ENCODE data around the gene NLRP8.
"Not testable (repeated sequence)": the region's sequence is repeated elsewhere in the genome, so short reads cannot be mapped to it uniquely, and the experiment has no call there.

NLRP8 gene

DNA sequence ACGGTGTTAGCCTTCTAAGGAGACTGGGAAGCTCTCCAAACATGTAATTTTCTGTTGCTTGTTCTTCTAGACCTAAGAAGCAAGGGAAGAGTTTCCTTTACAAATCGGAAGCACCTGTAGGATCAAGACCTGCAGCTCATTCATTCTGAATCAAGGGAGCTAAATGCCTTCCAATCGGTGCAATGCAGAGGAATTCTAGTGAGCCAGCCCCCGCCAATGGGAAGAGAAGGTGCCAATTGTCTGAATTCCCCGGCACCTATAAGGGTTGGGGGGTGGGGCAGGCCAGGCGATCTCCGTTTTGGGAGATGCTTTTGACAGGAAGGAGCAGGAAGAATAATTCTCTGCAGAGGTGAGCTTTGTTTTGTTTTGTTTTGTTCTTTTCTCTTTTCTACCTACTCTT is 8.4 kb upstream of the NLRP8 start:
- no peak for ATAC-seq
- no peaks in the 10 kb centered on the region for H3K36me3 Mint-ChIP-seq
- no peak overlapping the region for H3K27ac Mint-ChIP-seq
- H3K4me1 Mint-ChIP-seq, result no peaks in the 10 kb centered on the region
- no peak for DNase-seq (ENCODE audit: low spot score in 2 of 2)
- no peak overlapping the region for H3K4me3 Mint-ChIP-seq
- peaks cover 7% of the 10 kb centered on the region for H3K9me3 Mint-ChIP-seq

DNA sequence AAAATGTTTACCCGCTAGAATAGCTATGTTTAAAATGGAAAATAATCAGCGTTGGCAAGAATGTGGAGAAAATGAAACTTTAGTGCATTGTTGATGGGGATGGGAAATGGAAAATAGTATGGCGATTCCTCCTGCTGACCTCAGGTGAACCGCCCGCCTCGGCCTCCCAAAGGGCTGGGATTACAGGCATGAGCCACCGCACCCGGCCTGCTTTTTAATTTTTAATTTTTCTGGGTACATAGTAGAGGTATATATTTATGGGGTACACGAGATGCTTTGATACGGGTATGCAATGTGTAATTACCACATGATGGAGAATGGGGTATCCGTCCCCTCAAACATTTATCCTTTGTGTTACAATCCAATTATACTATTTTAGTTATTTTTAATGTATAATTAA is 7.3 kb upstream of the NLRP8 start:
- Mint-ChIP-seq H3K4me3 (no peak overlapping the region), H3K4me1 (no peaks in the 10 kb centered on the region), H3K9me3 (peaks cover 4% of the 10 kb centered on the region), H3K27ac (no peak overlapping the region), H3K36me3 (no peaks in the 10 kb centered on the region)
- ATAC-seq, result no peak
- DNase-seq (ENCODE audit: low spot score in 2 of 2), result no peak

DNA sequence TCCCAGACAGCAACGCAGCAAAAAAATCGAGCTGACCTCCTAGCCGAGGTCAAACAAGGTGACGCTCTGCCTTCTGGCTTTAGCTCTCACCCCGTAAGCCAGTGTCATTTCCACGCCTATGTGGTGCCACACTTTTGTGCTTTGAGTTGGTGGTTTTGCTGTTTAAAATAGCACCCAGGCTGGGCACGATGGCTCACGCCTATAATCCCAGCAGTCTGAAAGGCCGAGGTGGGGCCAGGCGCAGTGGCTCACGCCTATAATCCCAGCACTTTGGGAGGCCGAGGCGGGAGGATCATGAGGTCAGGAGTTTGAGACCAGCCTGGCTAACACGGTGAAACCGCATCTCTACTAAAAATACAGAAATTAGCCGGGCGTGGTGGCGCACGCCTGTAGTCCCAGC is 2.9 kb downstream of the NLRP8 start:
- not testable (repeated sequence) for H3K36me3 Mint-ChIP-seq; H3K27ac Mint-ChIP-seq; H3K4me3 Mint-ChIP-seq; DNase-seq (ENCODE audit: low spot score in 2 of 2); H3K4me1 Mint-ChIP-seq; ATAC-seq; H3K9me3 Mint-ChIP-seq

DNA sequence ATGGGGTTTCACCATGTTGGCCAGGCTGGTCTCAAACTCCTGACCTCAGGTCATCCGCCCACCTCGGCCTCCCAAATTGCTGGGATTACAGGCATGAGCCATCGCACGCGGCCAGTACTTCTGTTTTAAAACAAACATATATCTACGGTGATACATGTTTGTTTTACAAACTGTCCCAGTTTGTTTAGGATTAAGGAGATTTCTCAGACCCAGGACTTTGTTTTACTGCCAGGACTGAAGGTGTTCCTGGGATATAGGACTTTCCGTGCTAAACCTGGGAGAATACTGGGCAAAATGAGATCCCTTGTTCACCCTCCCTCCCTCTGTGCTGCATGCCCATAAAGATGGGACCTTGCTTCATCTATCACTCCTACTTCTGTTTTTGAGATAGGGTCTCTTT is 8.8 kb downstream of the NLRP8 start:
- Mint-ChIP-seq H3K4me3 (no peak overlapping the region), H3K27ac (no peak overlapping the region), H3K9me3 (no peaks in the 10 kb centered on the region), H3K36me3 (no peaks in the 10 kb centered on the region), H3K4me1 (no peaks in the 10 kb centered on the region)
- ATAC-seq (no peak), DNase-seq (ENCODE audit: low spot score in 2 of 2) (no peak)

DNA sequence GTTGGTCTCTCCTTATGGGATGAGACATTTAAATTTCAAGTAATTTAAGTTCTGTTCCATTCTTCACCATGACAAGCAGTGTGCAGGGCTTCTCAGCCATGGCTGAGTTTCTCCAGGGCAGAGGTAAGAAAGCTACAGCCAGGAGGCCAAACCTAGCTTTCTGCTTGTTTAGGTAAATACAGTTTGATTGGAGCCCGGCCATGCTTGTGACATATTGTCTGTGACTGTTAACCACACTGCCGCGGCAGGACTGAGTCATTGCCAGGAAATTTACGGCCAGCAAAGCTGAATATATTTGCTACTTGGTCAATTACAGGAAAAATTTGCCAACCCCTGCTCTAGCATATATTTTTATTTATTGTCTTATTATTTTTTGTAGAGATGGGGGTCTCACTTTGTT is 10.7 kb downstream of the NLRP8 start:
- no peaks in the 10 kb centered on the region for H3K4me1 Mint-ChIP-seq
- H3K4me3 Mint-ChIP-seq, result no peak overlapping the region
- ATAC-seq (no peak), DNase-seq (ENCODE audit: low spot score in 2 of 2) (no peak)
- no peaks in the 10 kb centered on the region for H3K36me3 Mint-ChIP-seq
- no peak overlapping the region for H3K27ac Mint-ChIP-seq
- H3K9me3 Mint-ChIP-seq, result no peaks in the 10 kb centered on the region

DNA sequence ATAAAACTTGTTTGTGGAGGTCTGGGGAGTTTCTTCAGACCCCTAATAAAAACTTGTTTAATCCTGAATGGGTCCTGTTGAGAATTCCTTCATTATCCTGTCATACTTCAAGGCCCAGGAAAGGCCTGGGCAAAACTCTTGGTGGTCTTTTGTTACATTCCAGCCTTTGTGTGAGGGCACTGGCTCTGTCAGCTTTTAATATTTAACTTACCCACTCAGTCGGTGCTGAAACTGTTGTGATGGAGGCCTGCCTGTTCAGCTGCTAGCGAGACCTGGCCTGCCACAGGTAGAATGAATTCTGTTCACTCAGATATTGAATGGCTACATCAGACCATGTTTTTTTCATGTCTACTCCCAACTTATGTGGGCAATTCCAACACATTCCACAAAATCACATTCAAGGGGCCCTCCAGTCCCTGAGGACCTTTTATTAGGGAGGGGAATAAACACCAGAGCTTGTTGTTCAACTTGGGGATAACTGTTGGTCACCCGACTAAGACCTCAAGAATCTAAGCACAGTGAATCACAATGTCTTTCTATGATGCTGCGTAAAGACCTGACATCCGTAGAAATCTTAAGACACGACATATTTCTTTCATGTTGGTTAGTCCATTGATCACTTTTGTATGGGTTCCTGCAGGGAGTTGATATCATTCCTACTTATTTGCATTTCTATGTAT is 12.5 kb downstream of the NLRP8 start:
- Mint-ChIP-seq H3K4me1 (no peaks in the 10 kb centered on the region), H3K36me3 (no peaks in the 10 kb centered on the region), H3K4me3 (no peak overlapping the region), H3K27ac (no peak overlapping the region), H3K9me3 (no peaks in the 10 kb centered on the region)
- DNase-seq (ENCODE audit: low spot score in 2 of 2) (no peak), ATAC-seq (no peak)

DNA sequence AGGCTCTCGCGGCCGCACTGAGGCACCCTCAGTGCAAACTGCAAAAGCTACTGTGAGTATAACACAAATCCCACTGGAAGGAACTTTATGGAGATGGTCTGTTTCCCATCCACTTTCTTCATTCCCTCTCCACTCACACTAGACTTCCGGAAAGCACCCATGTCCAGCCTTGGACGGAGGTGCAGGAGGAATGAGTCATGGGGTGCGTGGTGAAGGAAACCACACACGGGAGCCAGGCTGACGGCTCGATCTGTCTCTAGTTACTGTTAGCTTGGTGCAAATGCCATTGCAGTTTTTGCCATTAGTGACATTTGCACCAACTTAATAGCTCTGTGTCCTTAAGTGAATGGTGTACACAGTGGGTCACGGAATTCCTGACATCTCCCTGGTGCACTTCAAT is 14.6 kb downstream of the NLRP8 start:
- peaks cover 3% of the 10 kb centered on the region for H3K9me3 Mint-ChIP-seq
- no peak for ATAC-seq
- H3K36me3 Mint-ChIP-seq, result no peaks in the 10 kb centered on the region
- H3K4me1 Mint-ChIP-seq, result no peaks in the 10 kb centered on the region
- H3K27ac Mint-ChIP-seq, result no peak overlapping the region
- H3K4me3 Mint-ChIP-seq, result no peak overlapping the region
- DNase-seq (ENCODE audit: low spot score in 2 of 2), result no peak

DNA sequence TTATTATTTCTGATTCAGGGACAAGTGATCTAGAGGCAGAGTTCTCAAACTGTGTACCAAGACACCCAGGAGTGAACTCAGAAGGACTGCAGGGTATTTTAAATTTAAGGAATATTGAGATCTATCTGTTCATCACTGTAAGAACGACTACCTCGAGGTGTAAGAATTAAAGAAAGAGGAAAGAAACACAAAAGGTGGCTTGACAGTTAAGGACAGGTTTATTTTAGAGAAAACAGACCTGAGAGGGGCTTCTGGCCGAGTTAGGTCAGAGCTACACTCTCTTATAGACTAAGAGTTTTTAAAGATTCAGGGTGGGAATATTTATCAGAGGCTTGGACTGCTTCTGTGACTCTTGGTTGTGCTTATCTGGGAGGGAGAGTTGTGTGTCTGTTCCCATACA is 26.4 kb downstream of the NLRP8 start:
- H3K4me1 Mint-ChIP-seq, result no peaks in the 10 kb centered on the region
- peaks cover 11% of the 10 kb centered on the region for H3K9me3 Mint-ChIP-seq
- no peak overlapping the region for H3K4me3 Mint-ChIP-seq
- DNase-seq (ENCODE audit: low spot score in 2 of 2) (no peak), ATAC-seq (no peak)
- no peak overlapping the region for H3K27ac Mint-ChIP-seq
- no peaks in the 10 kb centered on the region for H3K36me3 Mint-ChIP-seq

DNA sequence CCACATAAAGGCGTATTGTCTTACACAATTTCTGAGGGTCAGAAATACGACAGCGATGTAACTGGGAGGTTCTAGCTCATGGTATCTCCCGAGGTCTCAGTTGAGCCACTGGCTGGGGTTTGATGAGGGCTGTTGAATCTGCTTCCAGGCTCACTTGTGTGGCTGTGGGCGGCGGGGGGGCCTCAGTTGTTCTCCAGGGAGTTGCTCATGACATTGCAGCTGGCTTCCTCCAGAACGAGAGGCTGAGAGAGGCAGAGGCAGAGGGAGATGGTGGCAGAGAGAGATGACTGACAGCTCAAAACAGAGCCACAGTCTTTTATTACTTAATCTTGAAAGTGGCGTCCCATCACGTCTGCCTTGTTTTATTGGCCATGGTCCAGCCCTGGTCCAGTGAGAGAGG is 32.8 kb downstream of the NLRP8 start:
- Mint-ChIP-seq H3K27ac (no peak overlapping the region), H3K36me3 (no peaks in the 10 kb centered on the region), H3K4me1 (no peaks in the 10 kb centered on the region), H3K9me3 (peaks cover 12% of the 10 kb centered on the region), H3K4me3 (no peak overlapping the region)
- no peak for DNase-seq (ENCODE audit: low spot score in 2 of 2)
- ATAC-seq, result no peak

DNA sequence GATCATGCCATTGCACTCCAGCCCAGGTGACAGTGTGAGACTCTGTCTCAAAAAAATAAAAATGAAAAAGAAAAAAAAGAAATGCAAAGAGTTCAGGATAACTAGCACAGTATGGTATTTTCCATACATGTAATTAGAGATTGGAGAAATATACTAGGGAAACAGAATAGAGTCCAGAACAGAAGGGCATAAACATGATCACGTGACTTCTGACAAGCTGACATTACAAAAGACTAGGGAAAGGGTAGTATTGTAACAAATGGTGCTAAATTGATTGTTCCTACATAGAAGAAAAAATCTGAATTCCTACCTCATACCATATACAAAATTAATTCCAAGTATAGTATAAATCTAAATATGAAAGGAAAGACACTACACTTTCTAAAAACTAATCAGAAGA is 37.6 kb downstream of the NLRP8 start:
- no peaks in the 10 kb centered on the region for H3K4me1 Mint-ChIP-seq

DNA sequence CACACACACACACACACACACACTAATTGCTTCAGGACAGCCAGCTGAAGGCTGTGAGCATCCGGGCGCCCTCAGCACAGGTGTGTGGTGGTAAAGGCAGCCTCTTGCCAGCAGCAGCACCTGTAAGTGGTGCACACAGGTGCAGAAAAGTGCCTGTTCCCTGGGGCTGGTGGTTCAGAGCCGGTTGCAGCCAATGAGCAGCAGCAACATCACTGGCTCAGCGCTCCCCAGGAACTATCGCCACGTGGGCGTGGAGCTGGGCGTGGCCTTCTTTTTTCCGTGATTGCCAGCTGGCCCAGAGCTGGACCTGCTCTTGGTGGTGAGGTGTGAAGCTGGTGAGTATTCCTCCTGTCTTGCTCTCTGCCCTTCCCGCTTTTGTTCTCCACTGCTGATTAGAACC is 38.9 kb downstream of the NLRP8 start, which contains the start of gene NLRP5:
Gene NLRP5 (plus strand): TSS at position 289 of the 400 bp plus-strand sequence.
- H3K4me1 Mint-ChIP-seq, result no peaks in the 10 kb centered on the region
- peaks cover 2% of the 10 kb centered on the region for H3K9me3 Mint-ChIP-seq
- DNase-seq (ENCODE audit: low spot score in 2 of 2), result no peak
- H3K27ac Mint-ChIP-seq, result no peak within 1 kb of the TSS
- H3K4me3 Mint-ChIP-seq, result no peak within 1 kb of the TSS
- ATAC-seq, result no peak
- H3K36me3 Mint-ChIP-seq, result no peaks in the 10 kb centered on the region

More for the DNA sequence above, 37.6 kb downstream of the NLRP8 start:
- peaks cover 2% of the 10 kb centered on the region for H3K9me3 Mint-ChIP-seq
- DNase-seq (ENCODE audit: low spot score in 2 of 2) (no peak), ATAC-seq (no peak)
- no peaks in the 10 kb centered on the region for H3K36me3 Mint-ChIP-seq
- H3K27ac Mint-ChIP-seq, result no peak overlapping the region
- H3K4me3 Mint-ChIP-seq, result no peak overlapping the region

DNA sequence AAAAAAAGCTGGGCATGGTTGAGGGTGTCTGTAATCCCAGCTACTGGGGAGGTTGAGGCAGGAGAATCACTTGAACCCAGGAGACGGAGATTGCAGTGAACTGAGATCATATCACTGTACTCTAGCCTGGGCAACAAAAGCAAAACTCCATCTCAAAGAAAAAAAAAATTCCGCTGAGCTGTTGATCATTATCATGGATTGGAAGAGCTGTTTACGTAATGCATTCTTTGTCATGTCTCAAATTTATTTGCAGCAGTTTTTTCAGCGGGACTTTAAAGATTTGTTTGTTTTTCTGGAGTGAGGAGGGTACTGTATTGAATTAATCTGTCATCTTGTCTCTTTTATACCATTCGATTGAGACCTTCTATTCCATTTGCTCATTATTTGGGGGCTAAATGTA is 43.2 kb downstream of the NLRP8 start:
- Mint-ChIP-seq H3K36me3 (no peaks in the 10 kb centered on the region), H3K9me3 (peaks cover 10% of the 10 kb centered on the region), H3K27ac (no peak overlapping the region), H3K4me1 (no peaks in the 10 kb centered on the region), H3K4me3 (no peak overlapping the region)
- DNase-seq (ENCODE audit: low spot score in 2 of 2) (no peak), ATAC-seq (no peak)

DNA sequence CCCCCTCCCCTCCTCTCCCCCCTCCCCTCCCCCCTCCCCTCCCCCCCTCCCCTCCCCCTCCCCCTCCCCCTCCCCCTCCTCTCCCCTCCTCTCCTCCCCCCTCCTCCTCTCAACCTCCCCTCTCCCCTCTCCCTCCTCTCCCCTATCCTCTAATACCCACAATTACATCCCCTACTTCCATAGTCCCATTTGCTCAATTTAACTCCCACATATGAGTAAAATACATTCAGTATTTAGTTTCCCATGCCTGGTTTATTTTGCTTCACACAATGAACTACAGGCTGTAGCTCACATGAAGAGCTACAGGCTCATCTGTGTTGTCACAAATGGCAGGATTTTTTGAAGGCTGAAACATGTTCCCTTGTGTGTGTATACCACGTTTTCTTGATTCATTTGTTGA is 45.9 kb downstream of the NLRP8 start:
- Mint-ChIP-seq H3K4me3 (no peak overlapping the region), H3K36me3 (no peaks in the 10 kb centered on the region), H3K27ac (no peak overlapping the region), H3K9me3 (peaks cover 10% of the 10 kb centered on the region), H3K4me1 (no peaks in the 10 kb centered on the region)
- no peak for ATAC-seq
- no peak for DNase-seq (ENCODE audit: low spot score in 2 of 2)

DNA sequence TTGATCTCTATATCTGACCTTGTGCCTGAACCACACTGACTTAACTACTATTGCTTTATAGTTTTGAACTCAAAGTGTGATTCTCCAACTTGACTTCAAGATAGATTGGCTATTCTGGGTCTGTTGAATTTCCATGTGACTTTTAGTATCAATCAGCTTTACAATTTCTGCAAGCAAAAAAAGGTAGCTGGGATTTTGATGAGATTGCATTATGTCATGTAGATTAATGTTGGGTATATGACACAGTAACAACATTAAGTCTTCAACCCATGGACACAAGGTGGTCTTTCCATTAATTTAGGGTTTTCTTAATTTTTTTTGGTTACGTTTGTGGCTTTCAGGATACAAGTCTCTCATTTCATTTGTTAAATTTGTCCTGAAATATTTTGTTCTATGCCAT is 67.1 kb downstream of the NLRP8 start:
- ATAC-seq (no peak), DNase-seq (ENCODE audit: low spot score in 2 of 2) (no peak)
- Mint-ChIP-seq H3K4me1 (no peaks in the 10 kb centered on the region), H3K9me3 (peaks cover 12% of the 10 kb centered on the region), H3K4me3 (no peak overlapping the region), H3K27ac (no peak overlapping the region), H3K36me3 (no peaks in the 10 kb centered on the region)

DNA sequence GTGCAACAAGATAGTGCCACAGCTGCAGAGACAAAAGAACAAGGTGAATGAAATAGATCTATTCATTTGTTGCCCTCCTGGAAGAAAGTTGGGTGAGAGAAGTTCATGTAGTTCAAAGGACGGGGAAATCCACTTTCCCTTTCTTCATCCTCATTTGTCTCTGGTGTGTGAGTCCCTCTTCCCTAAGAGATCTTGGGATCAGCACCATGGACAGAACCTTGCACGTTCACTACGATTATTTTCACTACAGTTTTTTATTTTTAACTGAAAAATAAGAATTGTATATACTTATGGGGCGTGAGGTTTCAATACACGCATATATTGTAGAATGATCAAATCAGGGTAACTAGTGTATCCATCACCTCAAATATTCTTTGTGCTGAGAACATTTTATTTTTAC is 68.1 kb downstream of the NLRP8 start:
- H3K4me1 Mint-ChIP-seq, result no peaks in the 10 kb centered on the region
- H3K4me3 Mint-ChIP-seq, result no peak overlapping the region
- no peak for ATAC-seq
- H3K36me3 Mint-ChIP-seq, result no peaks in the 10 kb centered on the region
- DNase-seq (ENCODE audit: low spot score in 2 of 2), result no peak
- H3K9me3 Mint-ChIP-seq, result peaks cover 12% of the 10 kb centered on the region
- no peak overlapping the region for H3K27ac Mint-ChIP-seq

DNA sequence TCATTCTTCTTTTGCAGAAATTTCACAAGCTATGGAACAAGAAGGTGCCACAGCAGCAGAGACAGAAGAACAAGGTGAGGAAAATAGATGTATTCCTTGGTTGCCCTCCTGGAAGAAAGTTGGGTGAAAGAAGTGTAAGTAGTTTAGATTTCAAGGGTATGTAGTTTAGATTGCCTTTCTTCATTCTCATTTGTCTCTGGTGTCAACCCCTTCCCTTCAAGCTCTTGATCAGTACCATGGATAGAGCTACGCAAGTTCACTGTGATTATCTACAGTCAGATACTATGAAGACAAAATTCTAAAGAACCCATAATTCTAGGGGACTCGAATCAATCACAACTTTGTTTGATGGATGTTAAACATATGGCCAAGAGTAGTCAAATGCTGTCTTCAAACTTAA is 71.7 kb downstream of the NLRP8 start:
- not testable (repeated sequence) for H3K9me3 Mint-ChIP-seq; H3K4me3 Mint-ChIP-seq; H3K36me3 Mint-ChIP-seq; ATAC-seq; H3K4me1 Mint-ChIP-seq; H3K27ac Mint-ChIP-seq; DNase-seq (ENCODE audit: low spot score in 2 of 2)

All from stimulated activated effector memory CD8-positive, alpha-beta T cell treated with anti-CD3 and anti-CD28 coated beads, Interleukin-12 subunit alpha, Interleukin-12 subunit beta, amount 100 ng/mL, for 72 hours (primary cell).